DND-41 (cell line): ENCODE data around the gene EYS.

Experiments
- ATAC-seq: fragments of 200-7000 bp; cut with Tn5 transposase; 3 replicates; pipeline ENCODE4 v1.9.1; 2021; ENCODE audit warnings: low read depth; ENCODE audit not compliant: insufficient read depth
- DNase-seq: peaks from one replicate; pipeline ENCODE4 v3.0.0-alpha.2; 2020
- H2AFZ ChIP-seq: 2 replicates; pipeline ENCODE4 v1.6.0; 2012; ENCODE audit warnings: low read depth, low read length
- H3K27ac ChIP-seq: 2 replicates; pipeline ENCODE4 v1.5.1; 2012; ENCODE audit warnings: low read length, inconsistent platforms
- H3K27me3 ChIP-seq: fragments of 200-600 bp; sonication (generic); 2 replicates; pipeline ENCODE4 v1.6.0; 2012; ENCODE audit warnings: low read length, mild to moderate bottlenecking, inconsistent platforms; ENCODE audit not compliant: insufficient read depth, poor library complexity
- H3K36me3 ChIP-seq: 2 replicates; pipeline ENCODE4 v1.5.1; 2012; ENCODE audit warnings: low read length, inconsistent platforms; ENCODE audit not compliant: insufficient read depth
- H3K4me1 ChIP-seq: 2 replicates; pipeline ENCODE4 v1.5.1; 2012; ENCODE audit warnings: mild to moderate bottlenecking, low read length; ENCODE audit not compliant: insufficient read depth
- H3K4me2 ChIP-seq: 2 replicates; pipeline ENCODE4 v1.6.0; 2012; ENCODE audit warnings: mild to moderate bottlenecking, moderate library complexity, low read length, inconsistent platforms; ENCODE audit not compliant: insufficient read depth
- H3K4me3 ChIP-seq, 2 experiments: fragments of 200-600 bp in 1 of 2; shearing (Covaris generic) in 1 of 2; 2 replicates each; pipeline ENCODE4 v1.5.1; 2012 to 2016; ENCODE audit warnings: inconsistent platforms in 2 of 2, low read length in 2 of 2, mild to moderate bottlenecking in 2 of 2, low read depth in 1 of 2, moderate library complexity in 1 of 2
- H3K79me2 ChIP-seq: 2 replicates; pipeline ENCODE4 v1.6.0; 2012; ENCODE audit warnings: low read length, inconsistent platforms; ENCODE audit not compliant: insufficient read depth
- H3K9ac ChIP-seq: 2 replicates; pipeline ENCODE4 v1.6.0; 2012; ENCODE audit warnings: low read depth, mild to moderate bottlenecking, inconsistent platforms, low read length, moderate library complexity
- H3K9me3 ChIP-seq: 2 replicates; pipeline ENCODE4 v1.5.1; 2012; ENCODE audit warnings: low read length, moderate library complexity, mild to moderate bottlenecking, inconsistent platforms; ENCODE audit not compliant: insufficient read depth, severe bottlenecking
- H4K20me1 ChIP-seq: 2 replicates; pipeline ENCODE4 v1.6.0; 2012; ENCODE audit warnings: low read length; ENCODE audit not compliant: insufficient read depth
- CTCF ChIP-seq: IDR thresholded peaks from 2 replicates; pipeline ENCODE4 v1.5.1; 2012; ENCODE audit warnings: borderline replicate concordance, low read length, moderate library complexity, mild to moderate bottlenecking; ENCODE audit not compliant: poor library complexity, severe bottlenecking; ENCODE audit errors: extremely low read depth
- EZH2 ChIP-seq: IDR thresholded peaks from 3 replicates; pipeline ENCODE4 v1.6.1; 2012; ENCODE audit warnings: borderline replicate concordance, low read depth, mild to moderate bottlenecking, moderate library complexity, low read length, inconsistent platforms; ENCODE audit not compliant: severe bottlenecking

The EYS gene

GRCh38 chr6:63824722-63825121 lies 1882.3 kb downstream of the EYS start:
- Histone ChIP-seq H3K4me3 (no peak overlapping the region), H3K27ac (no peak overlapping the region), H3K9ac (no peak overlapping the region), H2AFZ (no peak overlapping the region), H3K79me2 (no peaks in the 10 kb centered on the region), H3K4me2 (no peak overlapping the region), H3K36me3 (no peaks in the 10 kb centered on the region), H4K20me1 (no peaks in the 10 kb centered on the region), H3K9me3 (no peaks in the 10 kb centered on the region), H3K27me3 (no peaks in the 10 kb centered on the region), H3K4me1 (no peaks in the 10 kb centered on the region)
- TF ChIP-seq CTCF (no peak), EZH2 (no peak)
- DNase-seq (no peak), ATAC-seq (no peak)

GRCh38 chr6:63821442-63821841 lies 1885.6 kb downstream of the EYS start:
- Histone ChIP-seq H3K27ac (no peak overlapping the region), H3K36me3 (no peaks in the 10 kb centered on the region), H2AFZ (no peak overlapping the region), H3K4me2 (no peak overlapping the region), H3K79me2 (no peaks in the 10 kb centered on the region), H4K20me1 (no peaks in the 10 kb centered on the region), H3K27me3 (no peaks in the 10 kb centered on the region), H3K9me3 (no peaks in the 10 kb centered on the region), H3K9ac (no peak overlapping the region), H3K4me1 (no peaks in the 10 kb centered on the region), H3K4me3 (no peak overlapping the region)
- TF ChIP-seq CTCF (no peak), EZH2 (no peak)
- DNase-seq, result no peak
- no peak for ATAC-seq

- Histone ChIP-seq H3K27me3 (no peaks in the 10 kb centered on the region), H3K9ac (no peak overlapping the region), H4K20me1 (no peaks in the 10 kb centered on the region), H3K9me3 (no peaks in the 10 kb centered on the region), H3K4me2 (no peak overlapping the region), H2AFZ (no peak overlapping the region), H3K4me1 (no peaks in the 10 kb centered on the region), H3K4me3 (no peak overlapping the region), H3K27ac (no peak overlapping the region), H3K79me2 (no peaks in the 10 kb centered on the region), H3K36me3 (no peaks in the 10 kb centered on the region)
- no peak for ATAC-seq
- DNase-seq, result no peak
- TF ChIP-seq EZH2 (no peak), CTCF (no peak)
Observed at GRCh38 chr6:63819831-63820230, 1887.2 kb downstream of the EYS start.

- no peak for ATAC-seq
- H3K79me2 ChIP-seq, result no peaks in the 10 kb centered on the region
- H3K9me3 ChIP-seq, result no peaks in the 10 kb centered on the region
- no peaks in the 10 kb centered on the region for H3K36me3 ChIP-seq
- H3K4me3 ChIP-seq, result no peak overlapping the region
- TF ChIP-seq EZH2, result no peak
- no peak for TF ChIP-seq CTCF
- H3K9ac ChIP-seq, result no peak overlapping the region
- no peak overlapping the region for H3K4me2 ChIP-seq
- H3K27ac ChIP-seq, result no peak overlapping the region
- DNase-seq, result no peak
- no peaks in the 10 kb centered on the region for H4K20me1 ChIP-seq
- H3K27me3 ChIP-seq, result no peaks in the 10 kb centered on the region
- H3K4me1 ChIP-seq, result no peaks in the 10 kb centered on the region
- no peak overlapping the region for H2AFZ ChIP-seq
Observed at GRCh38 chr6:63817492-63818050, 1889.5 kb downstream of the EYS start.
